ENCODE measurements around the gene RAB24. TPM values are rescaled to one million over a fixed set of nuclear protein-coding genes. Genes with fewer than 3 reads are reported as not detected.
A peak's percentile ranks its signal among the peaks of the same experiment; 100 is the strongest.

The RAB24 gene
- total RNA-seq, 6 experiments from 2014 or later = 11.0 to 28.8 (median 16.2) TPM

GRCh38 chr5:177350776-177351391, 47.4 kb upstream of the RAB24 start:
- Histone ChIP-seq H3K36me3 (peaks cover 0 to 7% (median 0%) of the 10 kb centered on the region in 4 donors), H3K27ac (peak overlapping the region; percentile 78 to 85 (median 81)), H3K4me3 (peak overlapping the region; percentile 72 to 96 (median 85)), H3K27me3 (no peaks in the 10 kb centered on the region), H3K4me1 (peaks cover 0 to 80% (median 26%) of the 10 kb centered on the region in 4 donors), H3K9me3 (no peaks in the 10 kb centered on the region)
- DNase-seq (no peak), ATAC-seq (no peak)
- intact Hi-C loops (cut with DNase I) = no loop called here
- WGBS (ENCODE audit: insufficient coverage, low coverage, low lambda C conversion rate, missing lambda C conversion rate) = 17% methylated on average over 7 of the region's 19 CpGs
- TF ChIP-seq CTCF (IDR thresholded peaks at IDR 0.05) = no peak

- Histone ChIP-seq H3K4me3 (peak overlapping the region in 2 of 3 donors; percentile 72 to 96), H3K27ac (no peak overlapping the region), H3K4me1 (peaks cover 0 to 79% (median 28%) of the 10 kb centered on the region in 4 donors), H3K9me3 (no peaks in the 10 kb centered on the region), H3K36me3 (peaks cover 0 to 7% (median under 1%) of the 10 kb centered on the region in 4 donors), H3K27me3 (no peaks in the 10 kb centered on the region)
- intact Hi-C loops (cut with DNase I) = no loop called here
- TF ChIP-seq CTCF (IDR thresholded peaks at IDR 0.05) (no peak), POLR2A (IDR thresholded peaks at IDR 0.05) (no peak)
- DNase-seq (peak in 2 of 3 donors; percentile 2 to 11), ATAC-seq (no peak)
- 61% methylated on average over 5 of the region's 5 CpGs for WGBS (ENCODE audit: insufficient coverage, low coverage, low lambda C conversion rate, missing lambda C conversion rate)
These were observed 46.2 kb upstream of the RAB24 start for GRCh38 chr5:177349762-177350161.

GRCh38 chr5:177349362-177349647, 45.8 kb upstream of the RAB24 start:
- Histone ChIP-seq H3K4me1 (peaks cover 0 to 74% (median 28%) of the 10 kb centered on the region in 4 donors), H3K27ac (no peak overlapping the region), H3K9me3 (no peaks in the 10 kb centered on the region), H3K36me3 (peaks cover 0 to 7% (median 2%) of the 10 kb centered on the region in 4 donors), H3K27me3 (no peaks in the 10 kb centered on the region), H3K4me3 (no peak overlapping the region)
- 32% methylated on average over 2 of the region's 3 CpGs for WGBS (ENCODE audit: insufficient coverage, low coverage, low lambda C conversion rate, missing lambda C conversion rate)
- ATAC-seq (no peak), DNase-seq (no peak)
- intact Hi-C loops (cut with DNase I) = no loop called here
- no peak for TF ChIP-seq CTCF (IDR thresholded peaks at IDR 0.05)
- no peak for TF ChIP-seq POLR2A (IDR thresholded peaks at IDR 0.05)

- H3K4me3 ChIP-seq = no peak overlapping the region
- DNase-seq = no peak
- peaks cover 0 to 10% (median 2%) of the 10 kb centered on the region in 4 donors for H3K36me3 ChIP-seq
- intact Hi-C loops (cut with DNase I) = no loop called here
- ATAC-seq = no peak
- no peaks in the 10 kb centered on the region for H3K27me3 ChIP-seq
- H3K9me3 ChIP-seq = no peaks in the 10 kb centered on the region
- TF ChIP-seq CTCF (IDR thresholded peaks at IDR 0.05) (no peak), POLR2A (IDR thresholded peaks at IDR 0.05) (no peak)
- peaks cover 0 to 62% (median 24%) of the 10 kb centered on the region in 4 donors for H3K4me1 ChIP-seq
- H3K27ac ChIP-seq = no peak overlapping the region
- 84% methylated on average over 4 of the region's 4 CpGs for WGBS (ENCODE audit: insufficient coverage, low coverage, low lambda C conversion rate, missing lambda C conversion rate)
These were observed 44.2 kb upstream of the RAB24 start for GRCh38 chr5:177347699-177348098.

Measured in right lobe of liver (tissue), 6 donors.